K562 (cell line): ENCODE measurements around the gene TMEM63A. TPM values are rescaled to one million over a fixed set of nuclear protein-coding genes. Genes with fewer than 3 reads are reported as not detected.

ENCODE experiments used
- BCL6 ChIP-seq: fragments of 250-450 bp; sonication (Bioruptor Pico); IDR thresholded peaks from 2 replicates; pipeline ENCODE4 v1.4.0; 2020
- C11orf30 ChIP-seq: fragments of 450-650 bp; IDR thresholded peaks from 2 replicates; pipeline ENCODE4 v1.6.1; 2016; ENCODE audit warnings: low read depth, mild to moderate bottlenecking
- CBX8 ChIP-seq: fragments of 200-600 bp; sonication (generic); IDR thresholded peaks from 2 replicates; pipeline ENCODE4 v1.6.1; 2012; ENCODE audit warnings: borderline replicate concordance, mixed run types, low read depth, mild to moderate bottlenecking, moderate library complexity, mixed read lengths, low read length, control low read depth, inconsistent platforms; ENCODE audit not compliant: poor library complexity, severe bottlenecking; ENCODE audit errors: extremely low read depth
- FOS ChIP-seq: IDR thresholded peaks from 3 replicates; pipeline ENCODE4 v1.6.1; 2011; ENCODE audit not compliant: insufficient read length; ENCODE audit errors: extremely low read depth
- HCFC1 ChIP-seq: IDR thresholded peaks from 2 replicates; pipeline ENCODE4 v1.6.1; 2012; ENCODE audit warnings: low read depth, low read length, improper control_type of control experiment
- HOXB6 ChIP-seq: fragments of 250-450 bp; sonication (Bioruptor Pico); IDR thresholded peaks from 2 replicates; pipeline ENCODE4 v1.5.1; 2022; ENCODE audit warnings: mild to moderate bottlenecking, borderline replicate concordance
- HSF4 ChIP-seq: fragments of 250-450 bp; sonication (Bioruptor Pico); IDR thresholded peaks from 2 replicates; pipeline ENCODE4 v2.1.2; 2022; ENCODE audit warnings: mild to moderate bottlenecking, moderate library complexity, borderline replicate concordance
- KAT2B ChIP-seq: IDR thresholded peaks from one replicate; pipeline ENCODE4 v1.6.1; 2012; ENCODE audit warnings: low read depth, mild to moderate bottlenecking, control low read depth, inconsistent platforms, low read length, moderate library complexity
- LCOR ChIP-seq: sonication (generic); formaldehyde crosslinking; IDR thresholded peaks from 2 replicates; pipeline ENCODE4 v1.8.0; 2022; ENCODE audit warnings: mild to moderate bottlenecking, missing genetic modification reagents
- MEIS2 ChIP-seq: fragments of 450-650 bp; IDR thresholded peaks from 2 replicates; pipeline ENCODE4 v1.6.1; 2014; ENCODE audit warnings: mild to moderate bottlenecking; ENCODE audit not compliant: partially characterized antibody
- NCOA2 ChIP-seq, 2 experiments: fragments of 450-650 bp; IDR thresholded peaks; 2 replicates each; pipeline ENCODE4 v1.6.1; 2018; ENCODE audit warnings: mild to moderate bottlenecking in 2 of 2, moderate library complexity in 1 of 2; ENCODE audit not compliant: partially characterized antibody in 2 of 2
- NFIC ChIP-seq: fragments of 450-650 bp; IDR thresholded peaks from 2 replicates; pipeline ENCODE4 v1.6.1; 2017; ENCODE audit warnings: mild to moderate bottlenecking, inconsistent platforms
- OTX1 ChIP-seq: fragments of 450-650 bp; formaldehyde crosslinking; IDR thresholded peaks from 2 replicates; pipeline ENCODE4 v1.4.0; 2022; ENCODE audit warnings: mild to moderate bottlenecking
- PTBP1 ChIP-seq: fragments of 200-400 bp; formaldehyde crosslinking; IDR thresholded peaks from 2 replicates; pipeline ENCODE4 v1.6.1; 2017; ENCODE audit warnings: low read depth, low read length
- RAD21 ChIP-seq, 2 experiments: fragments of 250-450 bp in 1 of 2; fragments of 450-650 bp in 1 of 2; sonication (Bioruptor Pico) in 1 of 2; formaldehyde crosslinking in 1 of 2; IDR thresholded peaks in 1 of 2; conservative IDR thresholded peaks in 1 of 2; 2 replicates each; pipeline versions ENCODE4 v1.4.0 to v1.8.0; 2020 to 2022; ENCODE audit warnings: mild to moderate bottlenecking in 2 of 2, moderate library complexity in 1 of 2
- RBM22 ChIP-seq: fragments of 200-400 bp; formaldehyde crosslinking; IDR thresholded peaks from 2 replicates; pipeline ENCODE4 v1.6.1; 2018; ENCODE audit warnings: low read length, low read depth; ENCODE audit not compliant: poor library complexity, severe bottlenecking
- ZNF197 ChIP-seq: fragments of 200-800 bp; sonication (Bioruptor generic); IDR thresholded peaks from 2 replicates; pipeline ENCODE4 v1.6.1; 2016; ENCODE audit warnings: low read depth, missing genetic modification characterization, missing compliant biosample characterization
- ZNF263 ChIP-seq: sonication (generic); formaldehyde crosslinking; IDR thresholded peaks from 2 replicates; pipeline ENCODE4 v1.8.0; 2022; ENCODE audit warnings: mild to moderate bottlenecking, missing genetic modification reagents, borderline replicate concordance
- polyA plus RNA-seq, 8 experiments: library from polyadenylated mRNA; depleted of rRNA in 4 of 8; stranded (reverse) in 5 of 8; unstranded in 3 of 8; fragments of >200 nt; fragmentation: Nextera tagmentation in 2 of 8; fragmentation: Illumina TruSeq in 1 of 8; extraction: Ambion mirVana in 2 of 8; extraction: Trizol in 1 of 8; gene quantifications; 2 replicates each; pipeline versions ENCODE4 v1.2.1 to v1.2.3, GENCODE V29; 2011 to 2014; ENCODE audit warnings: inconsistent platforms in 1 of 8, missing spikeins in 1 of 8
- total RNA-seq, 7 experiments: library from RNA; depleted of rRNA in 6 of 7; stranded (reverse); fragments of >200 nt in 6 of 7; fragmentation: Illumina TruSeq in 2 of 7; extraction: Trizol in 2 of 7; gene quantifications; 2 replicates each; pipeline versions ENCODE4 v1.2.1 to v1.2.3, GENCODE V29; 2011 to 2021; ENCODE audit warnings: low replicate concordance in 1 of 7
- TF ChIP-seq, protein P1 (sequence below): fragments of 450-650 bp; IDR thresholded peaks from 2 replicates; pipeline ENCODE4 v1.7.0; 2016; ENCODE audit warnings: borderline replicate concordance
- TF ChIP-seq, protein P2 (sequence below): fragments of 250-450 bp; sonication (Bioruptor Pico); IDR thresholded peaks from 2 replicates; pipeline ENCODE4 v1.8.0; 2022; ENCODE audit warnings: inconsistent platforms
- TF ChIP-seq, protein P3 (sequence below): fragments of 250-450 bp; sonication (Bioruptor Pico); IDR thresholded peaks from 2 replicates; pipeline ENCODE4 v1.5.0; 2020; ENCODE audit warnings: mild to moderate bottlenecking, borderline replicate concordance

The TMEM63A gene
- total and polyA plus RNA-seq, 9 of the 15 experiments (the other 6 are each of a cell fraction or from before 2014, with no cell fraction given), result 2.0 to 54.6 (median 17.5) TPM

DNA sequence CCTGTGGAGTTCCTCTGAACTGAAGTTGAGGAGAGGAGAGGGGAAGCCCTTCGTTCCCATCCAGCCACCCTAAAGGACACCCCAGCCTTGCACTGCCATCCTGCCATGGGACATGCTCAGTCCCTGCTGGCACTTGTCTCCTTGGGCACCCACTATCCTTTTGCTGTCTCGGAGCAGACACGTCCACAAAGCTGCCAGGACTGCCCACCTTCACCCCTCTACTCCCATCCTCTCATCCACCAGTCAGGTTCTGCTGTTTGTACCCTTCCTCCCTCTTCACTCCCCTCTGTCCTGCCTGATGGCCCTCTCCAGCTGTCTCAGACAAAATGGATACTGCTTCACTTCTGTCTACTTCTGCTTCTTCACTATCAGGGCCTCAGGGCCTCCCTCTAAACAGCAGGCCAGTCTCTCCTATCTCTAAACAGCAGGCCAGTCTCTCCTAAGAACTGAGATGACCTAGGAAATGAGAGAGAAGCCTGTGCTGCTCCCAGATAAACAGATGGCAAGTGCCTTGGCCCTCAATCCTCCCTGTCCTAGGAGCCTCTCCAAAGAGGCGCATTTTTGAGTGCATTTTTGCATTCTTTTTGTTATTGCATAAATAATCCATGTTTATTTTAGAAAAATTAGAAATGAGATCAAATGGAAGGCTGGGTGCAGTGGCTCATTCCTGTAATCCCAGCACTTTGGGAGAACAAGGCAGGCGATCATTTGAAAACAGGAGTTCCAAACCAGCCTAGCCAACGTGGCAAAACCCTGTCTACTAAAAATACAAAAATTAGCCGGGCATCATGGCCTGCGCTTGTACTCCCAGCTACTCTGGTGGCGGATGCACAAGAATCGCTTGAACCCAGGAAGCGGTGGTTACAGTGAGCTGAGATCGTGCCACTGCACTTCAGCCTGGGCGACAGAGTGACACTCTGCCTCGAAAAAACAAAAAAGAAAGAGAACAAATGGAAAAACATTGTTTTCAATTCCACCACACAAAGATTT lies 46.3 kb upstream of the TMEM63A start (continued):
- TF ChIP-seq, protein P1, sequence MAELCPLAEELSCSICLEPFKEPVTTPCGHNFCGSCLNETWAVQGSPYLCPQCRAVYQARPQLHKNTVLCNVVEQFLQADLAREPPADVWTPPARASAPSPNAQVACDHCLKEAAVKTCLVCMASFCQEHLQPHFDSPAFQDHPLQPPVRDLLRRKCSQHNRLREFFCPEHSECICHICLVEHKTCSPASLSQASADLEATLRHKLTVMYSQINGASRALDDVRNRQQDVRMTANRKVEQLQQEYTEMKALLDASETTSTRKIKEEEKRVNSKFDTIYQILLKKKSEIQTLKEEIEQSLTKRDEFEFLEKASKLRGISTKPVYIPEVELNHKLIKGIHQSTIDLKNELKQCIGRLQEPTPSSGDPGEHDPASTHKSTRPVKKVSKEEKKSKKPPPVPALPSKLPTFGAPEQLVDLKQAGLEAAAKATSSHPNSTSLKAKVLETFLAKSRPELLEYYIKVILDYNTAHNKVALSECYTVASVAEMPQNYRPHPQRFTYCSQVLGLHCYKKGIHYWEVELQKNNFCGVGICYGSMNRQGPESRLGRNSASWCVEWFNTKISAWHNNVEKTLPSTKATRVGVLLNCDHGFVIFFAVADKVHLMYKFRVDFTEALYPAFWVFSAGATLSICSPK, result peak; percentile 88; the same call in 1 of the 2 replicates
- TF ChIP-seq LCOR (CRISPR knock-in tag), result peak; percentile 89; the same call in 1 of the 2 replicates
- no peak for TF ChIP-seq HOXB6 (CRISPR knock-in tag)
- TF ChIP-seq, protein P2, sequence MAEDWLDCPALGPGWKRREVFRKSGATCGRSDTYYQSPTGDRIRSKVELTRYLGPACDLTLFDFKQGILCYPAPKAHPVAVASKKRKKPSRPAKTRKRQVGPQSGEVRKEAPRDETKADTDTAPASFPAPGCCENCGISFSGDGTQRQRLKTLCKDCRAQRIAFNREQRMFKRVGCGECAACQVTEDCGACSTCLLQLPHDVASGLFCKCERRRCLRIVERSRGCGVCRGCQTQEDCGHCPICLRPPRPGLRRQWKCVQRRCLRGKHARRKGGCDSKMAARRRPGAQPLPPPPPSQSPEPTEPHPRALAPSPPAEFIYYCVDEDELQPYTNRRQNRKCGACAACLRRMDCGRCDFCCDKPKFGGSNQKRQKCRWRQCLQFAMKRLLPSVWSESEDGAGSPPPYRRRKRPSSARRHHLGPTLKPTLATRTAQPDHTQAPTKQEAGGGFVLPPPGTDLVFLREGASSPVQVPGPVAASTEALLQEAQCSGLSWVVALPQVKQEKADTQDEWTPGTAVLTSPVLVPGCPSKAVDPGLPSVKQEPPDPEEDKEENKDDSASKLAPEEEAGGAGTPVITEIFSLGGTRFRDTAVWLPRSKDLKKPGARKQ (CRISPR knock-in tag), result 0 out of 2 replicates have a peak, but pooled peaks have one; percentile 70
- TF ChIP-seq C11orf30, result no peak; the same call in 1 of the 2 replicates
- peak; percentile 97; the same call in 1 of the 2 replicates for TF ChIP-seq ZNF197
- peak; percentile 99 for TF ChIP-seq OTX1 (CRISPR knock-in tag)
- TF ChIP-seq RAD21 (CRISPR knock-in tag; conservative IDR thresholded peaks at IDR 0.05 in 1 of 2, IDR thresholded peaks at IDR 0.05 in 1 of 2), result peak in 1 of 2 experiments; percentile 10; a peak in 1 of 4 replicates
- TF ChIP-seq MEIS2, result peak; percentile 78
- TF ChIP-seq FOS, result no peak
- TF ChIP-seq NFIC, result peak; percentile 99
- peak; percentile 27 for TF ChIP-seq HSF4 (CRISPR knock-in tag)
- peak in 1 of 2 experiments; percentile 86 for TF ChIP-seq NCOA2 (IDR thresholded peaks at IDR 0.05; ENCODE audit: partially characterized antibody in 2 of 2)
- TF ChIP-seq HCFC1, result 0 out of 2 replicates have a peak, but pooled peaks have one; percentile 30
- TF ChIP-seq BCL6 (CRISPR knock-in tag), result peak; percentile 79
- TF ChIP-seq KAT2B, result no peak
- TF ChIP-seq ZNF263 (CRISPR knock-in tag), result peak; percentile 73; the same call in 1 of the 2 replicates
- TF ChIP-seq, protein P3, sequence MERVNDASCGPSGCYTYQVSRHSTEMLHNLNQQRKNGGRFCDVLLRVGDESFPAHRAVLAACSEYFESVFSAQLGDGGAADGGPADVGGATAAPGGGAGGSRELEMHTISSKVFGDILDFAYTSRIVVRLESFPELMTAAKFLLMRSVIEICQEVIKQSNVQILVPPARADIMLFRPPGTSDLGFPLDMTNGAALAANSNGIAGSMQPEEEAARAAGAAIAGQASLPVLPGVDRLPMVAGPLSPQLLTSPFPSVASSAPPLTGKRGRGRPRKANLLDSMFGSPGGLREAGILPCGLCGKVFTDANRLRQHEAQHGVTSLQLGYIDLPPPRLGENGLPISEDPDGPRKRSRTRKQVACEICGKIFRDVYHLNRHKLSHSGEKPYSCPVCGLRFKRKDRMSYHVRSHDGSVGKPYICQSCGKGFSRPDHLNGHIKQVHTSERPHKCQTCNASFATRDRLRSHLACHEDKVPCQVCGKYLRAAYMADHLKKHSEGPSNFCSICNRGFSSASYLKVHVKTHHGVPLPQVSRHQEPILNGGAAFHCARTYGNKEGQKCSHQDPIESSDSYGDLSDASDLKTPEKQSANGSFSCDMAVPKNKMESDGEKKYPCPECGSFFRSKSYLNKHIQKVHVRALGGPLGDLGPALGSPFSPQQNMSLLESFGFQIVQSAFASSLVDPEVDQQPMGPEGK (CRISPR knock-in tag), result peak; percentile 45; the same call in 1 of the 2 replicates
- peak; percentile 80 for TF ChIP-seq PTBP1
- no peak for TF ChIP-seq RBM22
- TF ChIP-seq CBX8, result no peak
